GM18868 (cell line): ENCODE measurements around the gene C1QA.

Experiments used
- ATAC-seq: cut with Tn5 transposase; IDR thresholded peaks from one replicate; pipeline ENCODE4 v1.9.1; 2021; ENCODE audit warnings: mild to moderate bottlenecking, moderate library complexity; ENCODE audit not compliant: unreplicated experiment

C1QA gene

DNA sequence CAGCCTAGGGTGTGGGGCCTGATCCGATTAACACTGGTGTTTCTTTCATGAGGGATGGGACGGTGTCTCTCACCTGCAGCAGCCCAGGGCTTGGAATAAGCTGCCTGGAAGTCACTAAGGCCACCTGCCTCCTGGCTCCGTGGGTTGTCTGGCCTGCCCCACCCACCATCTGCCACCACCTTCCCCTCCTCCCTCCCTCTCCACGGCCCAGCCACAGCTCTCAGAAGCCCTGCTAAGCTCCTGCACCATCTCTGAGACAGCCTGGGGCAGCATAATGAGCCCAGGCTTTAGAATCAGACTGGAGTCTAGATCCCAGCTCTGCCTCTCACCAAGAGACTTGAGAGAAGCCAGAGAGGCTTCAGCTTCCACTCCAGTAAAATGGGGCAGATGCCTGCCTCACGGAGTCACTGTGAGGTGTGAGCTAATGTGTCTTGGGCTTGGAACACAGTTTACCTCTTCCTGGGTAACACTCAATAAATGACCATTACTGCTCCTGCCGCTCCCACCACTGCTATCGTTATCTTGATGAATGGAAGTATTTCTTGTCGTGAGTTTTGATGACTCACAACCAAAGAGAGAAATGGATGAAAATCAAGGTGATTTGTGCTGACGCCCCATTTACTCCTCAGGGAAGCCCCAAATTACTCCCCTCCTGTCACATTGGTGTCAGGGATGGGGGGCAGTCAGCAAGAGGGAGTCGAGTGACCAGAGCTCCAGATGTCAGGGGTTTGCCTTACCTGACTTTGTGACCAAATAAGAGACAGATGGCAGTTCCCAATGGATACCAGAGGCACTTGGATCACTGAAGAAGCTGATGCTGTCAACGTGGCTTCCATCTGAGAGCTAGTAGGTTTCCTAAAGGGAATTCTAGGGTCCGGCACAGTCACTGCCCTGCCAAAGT, 23.5 kb upstream of the C1QA start:
- ATAC-seq, result no peak

DNA sequence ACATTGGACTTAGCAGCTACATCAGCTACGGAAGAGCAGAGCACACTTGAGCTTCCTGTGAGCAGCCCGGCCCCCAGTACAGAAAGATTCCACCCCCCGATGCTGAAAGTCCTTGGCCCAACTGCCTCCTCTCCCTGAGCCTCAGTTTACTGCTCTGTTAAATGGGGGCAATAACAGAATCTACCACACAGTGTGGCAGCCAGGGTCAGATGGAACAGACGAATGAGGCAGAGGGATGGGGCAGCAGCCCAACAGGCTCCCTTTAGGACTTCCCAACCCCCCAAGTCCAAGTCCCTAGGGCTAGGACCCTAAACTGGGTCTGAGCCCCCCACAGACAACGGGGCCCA, 22.9 kb upstream of the C1QA start:
- no peak for ATAC-seq

- ATAC-seq, result no peak
These were observed 22.5 kb upstream of the C1QA start for GRCh38 chr1:22613951-22614350.

- ATAC-seq, result no peak
These were observed 20.5 kb upstream of the C1QA start for GRCh38 chr1:22615886-22616285.

DNA sequence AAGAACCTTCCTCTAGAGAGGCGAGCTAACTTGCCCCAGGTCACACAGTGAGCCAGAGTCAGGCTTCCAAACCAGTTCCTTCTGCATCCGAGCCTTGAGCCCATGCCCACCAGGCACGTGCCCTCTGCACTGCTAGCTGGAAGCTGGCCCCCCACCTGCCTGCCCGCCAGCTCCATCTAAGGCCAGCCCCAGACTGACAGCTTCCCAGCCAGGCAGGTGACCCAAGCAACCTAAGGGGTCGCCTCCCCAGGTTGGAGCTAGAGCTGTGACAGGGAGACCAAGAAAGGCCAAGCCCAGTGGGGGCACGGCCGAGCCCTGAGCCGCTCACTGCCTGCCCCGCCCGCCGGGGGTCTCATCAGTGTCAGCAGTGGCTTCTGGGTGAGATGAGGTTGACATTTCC, 19.9 kb upstream of the C1QA start:
- no peak for ATAC-seq

DNA sequence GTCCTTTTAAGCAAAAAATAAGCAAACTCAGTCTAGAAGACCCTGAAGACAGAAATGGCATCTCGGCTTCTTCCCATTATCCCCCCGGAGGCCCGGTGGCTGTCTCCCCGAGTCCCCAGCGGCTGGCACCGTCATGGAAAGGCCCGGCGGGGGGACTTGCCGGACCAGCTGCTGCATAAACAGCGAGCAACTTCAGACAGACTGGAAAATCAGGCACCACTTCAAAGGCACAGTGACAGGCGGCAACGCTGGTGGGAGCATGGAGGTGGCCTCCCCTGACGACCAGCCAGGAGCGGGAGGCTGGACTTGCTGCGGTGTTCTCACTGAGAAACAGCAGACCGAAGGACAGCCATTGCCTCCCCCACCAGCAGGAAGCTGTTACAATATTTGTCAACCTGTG, 18.4 kb upstream of the C1QA start:
- no peak for ATAC-seq

- no peak for ATAC-seq
These were observed 17.2 kb upstream of the C1QA start for GRCh38 chr1:22619252-22619651.

- no peak for ATAC-seq
These were observed 16.6 kb upstream of the C1QA start for GRCh38 chr1:22619798-22620197.

DNA sequence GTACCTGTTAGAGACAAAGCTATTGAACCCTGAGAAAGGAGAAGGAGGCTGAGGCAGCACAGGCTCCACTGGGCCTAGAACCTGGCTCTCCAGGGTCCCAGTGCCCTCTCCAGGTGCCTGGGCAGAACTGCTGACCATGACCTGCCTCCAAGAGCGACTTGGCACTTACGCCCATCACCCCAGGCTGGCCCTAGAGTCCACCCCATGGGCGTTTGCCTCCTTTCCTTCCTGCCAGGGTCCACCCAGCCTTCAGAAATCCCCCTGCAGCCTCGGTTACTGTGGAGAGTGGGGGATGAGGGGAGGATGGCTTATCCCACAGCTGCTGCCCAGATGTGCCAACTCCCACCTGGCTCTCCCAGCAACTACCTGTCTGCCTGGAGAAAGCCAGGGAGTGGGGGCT, 14.7 kb upstream of the C1QA start:
- ATAC-seq, result no peak

DNA sequence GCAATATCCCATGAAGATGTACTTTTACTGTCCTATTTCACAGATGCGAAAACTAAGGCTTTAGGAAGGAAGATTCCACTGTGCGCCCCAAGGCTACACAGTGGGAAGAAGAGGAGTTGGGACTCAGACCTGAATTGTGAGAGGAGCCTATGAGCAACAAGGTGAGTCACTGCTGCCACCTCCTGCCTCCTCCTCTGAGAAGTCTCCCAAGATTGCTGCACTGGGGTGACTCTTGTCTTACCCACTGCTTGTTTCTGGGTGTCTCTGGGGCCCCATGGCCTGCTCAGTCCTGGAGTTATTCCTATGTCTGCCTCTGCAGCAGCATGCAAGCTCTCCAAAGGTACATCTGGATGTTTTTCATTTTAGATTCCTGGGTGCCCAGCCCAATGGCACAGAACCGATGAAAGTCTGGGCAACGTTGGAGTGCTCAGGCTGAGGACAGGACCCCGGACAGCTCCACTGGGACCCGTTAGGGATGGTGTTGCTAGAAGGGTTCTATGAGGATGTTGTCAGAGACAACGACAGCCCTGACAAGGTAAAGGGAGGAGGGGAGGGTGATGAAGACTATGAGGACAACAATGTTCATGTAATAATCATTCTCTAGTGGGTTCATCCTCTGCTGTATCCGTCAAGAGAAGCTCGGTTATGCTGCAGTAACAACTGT, 11.0 kb upstream of the C1QA start:
- ATAC-seq, result no peak

- ATAC-seq, result no peak
These were observed 9.9 kb upstream of the C1QA start for GRCh38 chr1:22626237-22627157.

DNA sequence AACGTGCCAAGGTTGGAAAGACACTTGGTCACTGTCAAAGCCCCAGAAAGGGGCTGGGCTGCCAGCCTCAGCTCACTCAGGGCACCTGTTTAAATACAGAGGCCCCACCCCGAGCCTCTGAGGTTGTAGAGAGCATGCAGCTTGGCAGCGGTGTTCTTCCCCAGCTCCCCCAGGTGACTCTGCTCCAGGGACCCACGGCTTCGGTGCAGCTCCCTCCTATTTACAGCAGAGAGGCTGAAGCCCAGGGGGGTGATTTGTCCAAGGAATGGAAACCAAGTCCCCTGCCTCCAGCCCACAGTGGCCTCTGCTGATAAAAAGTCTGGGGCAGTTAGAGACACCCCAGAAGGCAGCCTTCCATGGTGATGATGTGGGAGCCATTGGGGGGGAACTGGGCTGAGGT, 9.1 kb upstream of the C1QA start:
- no peak for ATAC-seq

DNA sequence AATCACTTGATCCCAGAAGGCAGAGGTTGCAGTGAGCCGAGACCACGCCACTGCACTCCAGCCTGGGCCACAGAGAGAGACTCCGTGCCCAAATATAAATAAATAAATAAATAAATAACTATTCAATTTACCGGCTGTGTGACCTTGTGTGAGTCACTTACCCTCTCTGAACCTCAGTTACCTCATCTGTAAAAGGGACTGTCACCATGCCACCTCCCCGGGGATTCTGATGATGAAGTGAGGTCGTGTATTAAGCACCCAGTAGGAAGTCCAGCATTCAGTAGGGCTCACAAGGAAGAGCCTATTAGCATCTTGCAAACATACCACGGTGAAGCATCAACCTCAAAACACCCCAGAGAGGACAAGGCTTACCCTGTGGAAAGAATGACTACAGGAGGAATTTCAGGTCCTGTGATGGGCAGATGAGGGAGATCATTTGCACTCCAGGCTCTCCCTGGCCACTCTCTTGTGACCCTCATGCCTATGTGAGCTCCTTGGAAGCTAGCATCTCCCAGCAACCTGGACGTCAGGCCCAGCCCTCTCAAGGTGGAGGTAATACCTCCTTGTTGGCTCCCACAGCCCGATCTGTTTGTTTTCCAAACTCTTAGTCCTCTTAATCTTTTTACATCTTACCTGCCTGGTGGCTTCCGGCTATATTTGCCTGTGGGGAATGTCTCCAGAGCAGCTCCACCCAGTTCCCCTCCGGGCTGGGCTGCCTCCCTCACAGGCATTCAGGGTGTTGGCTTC, 7.6 kb upstream of the C1QA start:
- ATAC-seq, result no peak

- no peak for ATAC-seq
These were observed 6.5 kb upstream of the C1QA start for GRCh38 chr1:22629886-22630285.

- ATAC-seq, result no peak
These were observed 2.5 kb upstream of the C1QA start for GRCh38 chr1:22633697-22634463.

- ATAC-seq, result no peak
These were observed 992 bp upstream of the C1QA start for GRCh38 chr1:22635436-22635835.

DNA sequence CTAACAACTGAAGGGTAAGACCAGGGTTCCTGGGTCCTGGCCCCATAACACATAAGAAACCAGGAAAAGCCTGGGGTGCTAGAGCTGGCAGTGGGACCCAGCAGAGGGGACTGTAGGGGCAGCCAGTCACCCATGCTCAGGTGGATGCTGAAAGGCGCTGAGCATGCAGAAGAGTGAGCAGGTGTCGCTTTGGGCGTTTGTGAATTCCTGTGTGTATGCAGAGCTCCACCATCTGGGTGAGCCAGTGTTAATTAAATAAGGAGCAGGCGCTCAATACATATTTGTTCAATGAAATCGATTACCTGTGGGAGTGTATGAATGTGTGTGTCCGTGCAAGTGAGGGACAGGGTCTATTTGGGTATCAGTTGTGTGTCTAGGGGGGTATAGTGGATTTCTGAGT, 499 bp downstream of the C1QA start:
- no peak for ATAC-seq

DNA sequence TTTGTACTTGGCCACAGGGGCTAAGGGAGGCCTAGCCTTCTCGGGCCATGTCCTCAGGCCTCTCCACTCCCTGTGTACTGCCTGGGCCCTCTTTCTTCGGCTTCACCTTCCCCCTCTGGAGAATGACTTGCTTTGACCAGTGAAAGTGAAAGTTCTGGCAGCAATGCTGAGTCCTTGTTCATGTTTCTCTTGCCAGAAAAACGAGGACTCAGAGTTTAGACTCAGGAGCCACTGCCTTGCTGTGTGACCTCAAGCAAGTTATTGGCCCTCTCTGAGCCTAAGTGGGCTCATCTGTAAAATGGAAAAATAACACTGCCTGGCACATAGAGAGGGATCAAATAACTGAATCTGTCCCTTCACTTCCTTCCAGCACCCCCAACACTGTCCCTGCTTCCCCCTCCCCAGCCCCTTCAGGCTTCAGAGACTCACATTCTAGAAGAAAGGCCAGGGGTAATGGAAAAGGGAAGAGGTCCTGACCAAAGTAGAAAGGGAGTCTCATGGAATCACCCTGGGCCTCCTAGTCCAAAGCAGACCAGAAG, 1.5 kb downstream of the C1QA start:
- ATAC-seq, result no peak

- no peak for ATAC-seq
These were observed 2.2 kb downstream of the C1QA start for GRCh38 chr1:22638476-22639234.
